Measurements from ENCODE around the gene HACD2.

Gene HACD2

GRCh38 chr3:123446210-123446609 lies 138.6 kb downstream of the HACD2 start:
- DNase-seq (ENCODE audit: low read depth): no peak

GRCh38 chr3:123445702-123446101 lies 139.2 kb downstream of the HACD2 start:
- DNase-seq (ENCODE audit: low read depth): no peak

- no peak for DNase-seq (ENCODE audit: low read depth)
Measured at GRCh38 chr3:123444744-123445143, 140.1 kb downstream of the HACD2 start.

- DNase-seq (ENCODE audit: low read depth): no peak
Measured at GRCh38 chr3:123444023-123444422, 140.8 kb downstream of the HACD2 start.

GRCh38 chr3:123442908-123443307 lies 141.9 kb downstream of the HACD2 start:
- no peak for DNase-seq (ENCODE audit: low read depth)

- no peak for DNase-seq (ENCODE audit: low read depth)
Measured at GRCh38 chr3:123442125-123442524, 142.7 kb downstream of the HACD2 start.
